T-cell (primary cell): Measurements from ENCODE around the gene GFY. TPM values are rescaled to one million over a fixed set of nuclear protein-coding genes. Genes with fewer than 3 reads are reported as not detected.

Source experiments
- ATAC-seq, 4 experiments: fragments of 200-7000 bp in 3 of 4; fragments of 150-1000 bp in 1 of 4; cut with Tn5 transposase; replicated peaks in 1 of 4; 1 replicate in 3 of 4; 2 replicates in 1 of 4; pipeline ENCODE4 v1.10.0; 2021; ENCODE audit warnings: moderate library complexity in 3 of 4, mild to moderate bottlenecking in 2 of 4, moderate number of reproducible peaks in 1 of 4
- CTCF ChIA-PET, 2 donors: fragments of 300-600 bp; sonication (Branson Sonifier 250); formaldehyde crosslinking; loops; one replicate each; lab custom pipeline; 2022; ENCODE audit warnings: antibody characterized with exemption in 2 of 2; lab: Charles Lee
- POLR2A ChIA-PET, 2 donors: fragments of 300-600 bp; sonication (Branson Sonifier 250); formaldehyde crosslinking; loops; one replicate each; lab custom pipeline; 2022; ENCODE audit warnings: antibody characterized with exemption in 2 of 2; lab: Charles Lee
- DNase-seq, 35 experiments: peaks; one replicate each; pipeline versions ENCODE4 v3.0.0 to v3.0.0-alpha.2; 2013 to 2023
- H3K27ac ChIP-seq: one replicate; pipeline ENCODE4 v1.5.1; 2013; ENCODE audit warnings: low read length
- H3K27me3 ChIP-seq, 2 experiments: replicated peaks in 1 of 2; 1 replicate in 1 of 2; 2 replicates in 1 of 2; pipeline versions ENCODE4 v1.6.1 to v1.7.0; 2013; ENCODE audit warnings: low read length in 1 of 2, mixed read lengths in 1 of 2; ENCODE audit not compliant: control insufficient read depth in 2 of 2, insufficient read depth in 2 of 2; ENCODE audit errors: extremely low read depth in 1 of 2
- H3K36me3 ChIP-seq, 2 donors: 1 replicate in 1 of 2; 2 replicates in 1 of 2; pipeline versions ENCODE4 v1.6.1 to v1.7.0; 2013; ENCODE audit warnings: low read length in 1 of 2; ENCODE audit not compliant: control insufficient read depth in 2 of 2, insufficient read depth in 1 of 2; ENCODE audit errors: extremely low read depth in 1 of 2
- H3K4me1 ChIP-seq, 2 experiments: 1 replicate in 1 of 2; 2 replicates in 1 of 2; pipeline versions ENCODE4 v1.6.1 to v1.7.0; 2013; ENCODE audit warnings: low read length in 2 of 2, mixed read lengths in 1 of 2; ENCODE audit not compliant: insufficient read depth in 2 of 2, control insufficient read depth in 1 of 2; ENCODE audit errors: extremely low read depth in 1 of 2
- H3K4me3 ChIP-seq, 2 donors: 1 replicate in 1 of 2; 2 replicates in 1 of 2; pipeline versions ENCODE4 v1.5.1 to v1.7.0; 2013; ENCODE audit warnings: mild to moderate bottlenecking in 2 of 2, low read length in 1 of 2, moderate library complexity in 1 of 2; ENCODE audit not compliant: control insufficient read depth in 1 of 2; ENCODE audit errors: extremely low read depth in 1 of 2
- H3K9me3 ChIP-seq: 2 replicates; pipeline ENCODE4 v1.7.0; 2013
- H3K27ac Mint-ChIP-seq, 2 donors: one replicate each; pipeline ENCODE4 v1.8.0; 2020 to 2021; ENCODE audit warnings: mild to moderate bottlenecking in 2 of 2, mixed read lengths in 2 of 2
- H3K27me3 Mint-ChIP-seq, 2 donors: one replicate each; pipeline ENCODE4 v1.8.0; 2021 to 2022; ENCODE audit warnings: mixed read lengths in 2 of 2
- H3K36me3 Mint-ChIP-seq: one replicate; pipeline ENCODE4 v1.8.0; 2021; ENCODE audit warnings: mixed read lengths
- H3K4me1 Mint-ChIP-seq, 3 donors: one replicate each; pipeline ENCODE4 v1.8.0; 2020 to 2022; ENCODE audit warnings: mixed read lengths in 3 of 3, mild to moderate bottlenecking in 1 of 3
- H3K4me3 Mint-ChIP-seq, 3 donors: one replicate each; pipeline ENCODE4 v1.8.0; 2020 to 2022; ENCODE audit warnings: mild to moderate bottlenecking in 3 of 3, mixed read lengths in 3 of 3, moderate library complexity in 3 of 3
- H3K9me3 Mint-ChIP-seq, 3 donors: one replicate each; pipeline ENCODE4 v1.8.0; 2020 to 2022; ENCODE audit warnings: mixed read lengths in 3 of 3
- WGBS: methylation state at CpG from one replicate; pipeline ENCODE4 v1.1.5; 2013; ENCODE audit warnings: missing lambda C conversion rate; ENCODE audit not compliant: insufficient coverage; 5-methylcytosine and 5-hydroxymethylcytosine counted together
- total RNA-seq, 35 experiments: library from RNA in 6 of 35; stranded (reverse) in 6 of 35; fragments of 120-200 nt in 1 of 35; gene quantifications; one replicate each; pipeline versions ENCODE4 v1.2.1 to v1.2.4 and lab custom pipeline; 2013 to 2026

GFY gene
- total RNA-seq, 5 donors from 2014 or later (not counting 1 experiment from before 2014, with no cell fraction given), result 0.16 TPM; not detected in 4

GRCh38 chr19:49448432-49448786 is 23.2 kb downstream of the GFY start:
- WGBS, result 96% methylated on average over 4 of the region's 6 CpGs
- Mint-ChIP-seq H3K4me1 (peaks cover 42 to 56% (median 53%) of the 10 kb centered on the region in 3 donors), H3K27ac (peak overlapping the region; percentile 43 to 55), H3K9me3 (no peaks in the 10 kb centered on the region), H3K36me3 (peaks cover 31% of the 10 kb centered on the region), H3K27me3 (no peaks in the 10 kb centered on the region), H3K4me3 (peak overlapping the region in 1 of 3 donors; percentile 32)
- ATAC-seq (no peak), DNase-seq (no peak)
- H3K4me1 ChIP-seq, result peaks cover 4 to 57% of the 10 kb centered on the region in 2 experiments
- H3K4me3 ChIP-seq, result no peak overlapping the region
- no peaks in the 10 kb centered on the region for H3K9me3 ChIP-seq
- H3K36me3 ChIP-seq, result peaks cover 12 to 37% of the 10 kb centered on the region in 2 donors
- CTCF ChIA-PET, result no interaction called here
- H3K27ac ChIP-seq, result no peak overlapping the region
- POLR2A ChIA-PET, result no interaction called here
- H3K27me3 ChIP-seq, result no peaks in the 10 kb centered on the region

- peak overlapping the region; percentile 95 to 98 (median 98) for H3K4me3 Mint-ChIP-seq
- Histone ChIP-seq H3K27me3 (no peaks in the 10 kb centered on the region), H3K36me3 (peaks cover 17 to 37% of the 10 kb centered on the region in 2 donors), H3K9me3 (no peaks in the 10 kb centered on the region), H3K4me1 (peaks cover 7 to 62% of the 10 kb centered on the region in 2 experiments), H3K27ac (no peak overlapping the region), H3K4me3 (peak overlapping the region in 1 of 2 donors; percentile 99)
- H3K27ac Mint-ChIP-seq, result peak overlapping the region; percentile 78 to 98
- peaks cover 31% of the 10 kb centered on the region for H3K36me3 Mint-ChIP-seq
- ChIA-PET POLR2A (interaction anchor here in 1 of 2 donors (0.6 to 0.7 kb wide), 2 partner anchors 23 to 354 kb away, joined by 3 to 7 read pairs; partner anchors contain the start of gene FLT3LG), CTCF (no interaction called here)
- H3K4me1 Mint-ChIP-seq, result peaks cover 50 to 54% (median 53%) of the 10 kb centered on the region in 3 donors
- no peak for DNase-seq
- 78% methylated on average over 4 of the region's 7 CpGs for WGBS
- ATAC-seq, result no peak
- no peaks in the 10 kb centered on the region for H3K27me3 Mint-ChIP-seq
- H3K9me3 Mint-ChIP-seq, result no peaks in the 10 kb centered on the region
These were observed 25.2 kb downstream of the GFY start for GRCh38 chr19:49450405-49450804.

- peak; percentile 61 to 72 (median 68) for ATAC-seq
- H3K27me3 Mint-ChIP-seq, result no peaks in the 10 kb centered on the region
- H3K27me3 ChIP-seq, result no peaks in the 10 kb centered on the region
- peak within 1 kb of the TSS; percentile 99 for H3K4me3 ChIP-seq
- H3K36me3 Mint-ChIP-seq, result peaks cover 35% of the 10 kb centered on the region
- H3K9me3 Mint-ChIP-seq, result no peaks in the 10 kb centered on the region
- H3K36me3 ChIP-seq, result peaks cover 15 to 37% of the 10 kb centered on the region in 2 donors
- H3K9me3 ChIP-seq, result no peaks in the 10 kb centered on the region
- peaks cover 7 to 62% of the 10 kb centered on the region in 2 experiments for H3K4me1 ChIP-seq
- WGBS, result 1% methylated on average over 42 of the region's 42 CpGs
- peak within 1 kb of the TSS; percentile 83 for H3K27ac ChIP-seq
- CTCF ChIA-PET, result interaction anchor here (0.5 to 1.4 kb wide), 9 partner anchors 10 to 458 kb away, joined by 3 to 6 read pairs (median 4); partner anchors contain the start of genes AP2A1 (in 1 of the 2) and RUVBL2 (in 1 of the 2)
- peak within 1 kb of the TSS; percentile 98 to 99 for H3K27ac Mint-ChIP-seq
- H3K4me1 Mint-ChIP-seq, result peaks cover 50 to 62% (median 53%) of the 10 kb centered on the region in 3 donors
- H3K4me3 Mint-ChIP-seq, result peak within 1 kb of the TSS; percentile 95 to 98 (median 98)
- peak; percentile 82 to 98 (median 94) for DNase-seq
- POLR2A ChIA-PET, result interaction anchor here (0.6 to 1.1 kb wide), 6 partner anchors 18 to 1088 kb away, joined by 3 to 7 read pairs (median 4); partner anchors contain the start of gene TMEM143 (in 1 of the 2)
These were observed 26.4 kb downstream of the GFY start, which contains the start of gene PIH1D1 for GRCh38 chr19:49451430-49452181. PIH1D1 (minus strand) TSS chr19:49451814; CDS start chr19:49451574, 240 bp downstream.

GRCh38 chr19:49453013-49453756 is 28.0 kb downstream of the GFY start, which contains the start of gene ALDH16A1:
ALDH16A1 (plus strand) TSS chr19:49453225; CDS start chr19:49453332, 107 bp downstream.
- Histone ChIP-seq H3K27ac (peak within 1 kb of the TSS; percentile 83), H3K4me3 (peak within 1 kb of the TSS; percentile 99), H3K27me3 (no peaks in the 10 kb centered on the region), H3K4me1 (peaks cover 7 to 64% of the 10 kb centered on the region in 2 experiments), H3K9me3 (no peaks in the 10 kb centered on the region), H3K36me3 (peaks cover 7 to 24% of the 10 kb centered on the region in 2 donors)
- H3K4me1 Mint-ChIP-seq, result peaks cover 52 to 68% (median 56%) of the 10 kb centered on the region in 3 donors
- POLR2A ChIA-PET, result interaction anchor here (0.5 to 1.0 kb wide), 3 partner anchors 16 to 28 kb away, joined by 3 to 11 read pairs (median 4); no protein-coding TSS in a partner anchor
- CTCF ChIA-PET, result interaction anchor here in 1 of 2 donors (0.6 to 1.4 kb wide), 6 partner anchors 16 to 65 kb away, joined by 3 to 12 read pairs (median 4); partner anchors contain the start of genes FLT3LG and KASH5
- DNase-seq, result peak; percentile 95 to 98 (median 97)
- peak; percentile 86 to 92 (median 88) for ATAC-seq
- H3K27me3 Mint-ChIP-seq, result no peaks in the 10 kb centered on the region
- H3K27ac Mint-ChIP-seq, result peak within 1 kb of the TSS; percentile 98 to 99
- WGBS, result 0% methylated on average over 58 of the region's 66 CpGs
- peak within 1 kb of the TSS; percentile 95 to 98 (median 98) for H3K4me3 Mint-ChIP-seq
- H3K9me3 Mint-ChIP-seq, result no peaks in the 10 kb centered on the region
- H3K36me3 Mint-ChIP-seq, result peaks cover 36% of the 10 kb centered on the region

- ATAC-seq, result no peak
- no peaks in the 10 kb centered on the region for H3K27me3 ChIP-seq
- POLR2A ChIA-PET, result interaction anchor here (0.5 to 1.0 kb wide), 2 partner anchors 15 to 16 kb away, joined by 4 to 11 read pairs; no protein-coding TSS in a partner anchor
- peak overlapping the region; percentile 83 for H3K27ac ChIP-seq
- peaks cover 45 to 62% (median 51%) of the 10 kb centered on the region in 3 donors for H3K4me1 Mint-ChIP-seq
- peak in 1 of 35 experiments; percentile 54 for DNase-seq
- H3K9me3 ChIP-seq, result no peaks in the 10 kb centered on the region
- CTCF ChIA-PET, result interaction anchor here in 1 of 2 donors (0.6 to 1.4 kb wide), 5 partner anchors 15 to 66 kb away, joined by 4 to 12 read pairs (median 5); partner anchors contain the start of genes FLT3LG and KASH5
- peaks cover 30% of the 10 kb centered on the region for H3K36me3 Mint-ChIP-seq
- H3K4me3 Mint-ChIP-seq, result peak overlapping the region; percentile 95 to 98 (median 98)
- H3K4me3 ChIP-seq, result peak overlapping the region; percentile 51 to 74
- H3K9me3 Mint-ChIP-seq, result no peaks in the 10 kb centered on the region
- no peaks in the 10 kb centered on the region for H3K27me3 Mint-ChIP-seq
- H3K36me3 ChIP-seq, result peaks cover 7 to 24% of the 10 kb centered on the region in 2 donors
- 78% methylated on average over 3 of the region's 10 CpGs for WGBS
- peak overlapping the region; percentile 98 to 99 for H3K27ac Mint-ChIP-seq
- peaks cover 7 to 65% of the 10 kb centered on the region in 2 experiments for H3K4me1 ChIP-seq
These were observed 28.6 kb downstream of the GFY start for GRCh38 chr19:49453757-49454240.
